ENCODE measurements around the gene ALPG.
"Not testable (repeated sequence)": the region's sequence is repeated elsewhere in the genome, so short reads cannot be mapped to it uniquely, and the experiment has no call there.

The ALPG gene

DNA sequence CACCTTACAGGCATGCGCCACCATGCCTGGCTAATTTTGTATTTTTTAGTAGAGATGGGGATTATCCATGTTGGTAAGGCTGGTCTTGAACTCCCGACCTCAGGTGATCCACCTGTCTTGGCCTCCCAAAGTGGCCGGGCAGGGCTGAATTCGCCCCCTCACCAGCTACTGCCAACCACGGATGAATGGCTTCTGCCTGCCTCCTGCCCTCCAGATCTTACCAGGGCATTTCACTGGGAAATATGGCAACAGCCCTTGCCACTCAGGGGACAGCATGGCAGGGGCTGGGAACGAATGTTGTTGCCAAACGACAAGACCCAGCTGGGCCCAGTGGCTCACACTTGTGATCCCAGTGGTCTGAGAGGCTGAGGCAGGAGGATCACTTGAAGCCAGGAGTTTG is 29.9 kb upstream of the ALPG start:
- no peak for DNase-seq (ENCODE audit: low read depth, low spot score)

DNA sequence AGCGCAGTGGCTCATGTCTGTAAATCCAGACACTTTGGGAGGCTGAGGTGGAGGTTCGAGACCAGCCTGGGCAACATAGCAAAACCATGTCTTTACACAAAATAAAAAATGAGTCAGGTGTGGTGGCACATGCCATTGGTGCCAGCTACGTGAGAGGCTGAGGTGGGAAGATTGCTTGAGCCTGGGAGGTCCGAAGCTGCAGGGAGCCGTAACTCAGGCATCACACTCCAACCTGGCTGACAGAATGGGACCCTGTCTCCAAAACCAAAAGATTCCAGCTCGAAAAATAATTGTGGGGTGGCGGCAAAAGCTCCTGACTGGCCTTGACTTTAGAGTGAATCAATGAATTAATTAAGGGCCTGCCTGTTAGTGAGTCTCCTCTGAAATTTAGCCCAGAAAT is 29.3 kb upstream of the ALPG start:
- no peak for DNase-seq (ENCODE audit: low read depth, low spot score)

DNA sequence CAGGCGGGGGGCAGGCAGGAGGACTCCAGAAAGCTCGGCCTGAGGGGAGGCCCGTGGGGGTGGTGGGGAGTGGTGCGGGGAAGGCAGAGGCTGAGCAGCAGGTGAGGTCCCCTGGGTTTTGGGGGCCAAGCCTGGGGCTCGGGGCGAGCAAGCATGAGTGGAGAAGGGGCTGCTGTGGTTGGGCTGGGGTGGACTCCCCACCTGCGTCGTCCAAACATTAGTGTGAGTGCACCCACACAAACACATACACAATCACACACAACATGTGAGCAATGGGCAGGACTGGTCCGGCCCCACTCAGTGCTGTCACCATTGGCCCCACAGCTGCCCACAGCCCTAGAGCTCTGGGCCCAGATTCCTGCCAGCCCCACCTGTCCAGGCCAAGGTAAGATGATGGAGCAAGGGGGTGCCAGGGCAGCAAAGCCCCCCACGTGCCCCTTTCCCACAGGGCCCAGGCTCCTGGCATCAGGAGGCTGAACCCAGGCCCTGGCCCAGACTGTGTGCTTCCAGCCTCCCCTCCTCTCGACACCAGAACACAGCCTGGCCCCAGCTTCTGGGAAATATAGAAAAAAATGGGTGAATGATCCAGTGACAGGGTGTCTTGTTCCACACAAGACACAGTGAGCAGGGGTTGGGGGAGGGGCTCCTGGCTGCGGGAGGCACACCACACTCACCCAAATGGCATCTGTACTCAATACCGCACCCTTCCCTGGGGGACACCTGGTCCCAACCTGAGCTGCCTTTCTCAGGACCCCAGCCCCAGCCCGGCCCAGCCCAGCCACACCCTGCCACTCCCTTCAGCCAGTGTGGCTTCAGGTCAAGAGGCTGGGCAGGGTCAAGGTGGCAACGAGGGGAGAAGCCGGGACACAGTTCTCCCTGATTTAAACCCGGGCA is 28.6 kb upstream of the ALPG start:
- DNase-seq (ENCODE audit: low read depth, low spot score), result no peak

DNA sequence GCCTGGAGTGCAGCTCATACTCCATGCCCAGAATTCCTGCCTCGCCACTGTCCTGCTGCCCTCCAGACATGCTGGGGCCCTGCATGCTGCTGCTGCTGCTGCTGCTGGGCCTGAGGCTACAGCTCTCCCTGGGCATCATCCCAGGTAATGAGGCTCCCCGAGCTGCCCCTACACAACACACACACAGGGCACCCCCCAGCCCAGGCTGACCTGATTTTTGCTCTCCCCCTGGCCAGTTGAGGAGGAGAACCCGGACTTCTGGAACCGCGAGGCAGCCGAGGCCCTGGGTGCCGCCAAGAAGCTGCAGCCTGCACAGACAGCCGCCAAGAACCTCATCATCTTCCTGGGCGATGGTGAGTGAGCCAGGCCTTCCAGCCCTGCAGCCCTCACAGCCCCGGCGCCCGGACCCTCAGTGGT is 27.9 kb upstream of the ALPG start, which contains the start of gene ALPP:
ALPP (plus strand) TSS at position 17 of the 417 bp plus-strand sequence; CDS start at position 69, 52 bp downstream.
- not testable (repeated sequence) for DNase-seq (ENCODE audit: low read depth, low spot score)

DNA sequence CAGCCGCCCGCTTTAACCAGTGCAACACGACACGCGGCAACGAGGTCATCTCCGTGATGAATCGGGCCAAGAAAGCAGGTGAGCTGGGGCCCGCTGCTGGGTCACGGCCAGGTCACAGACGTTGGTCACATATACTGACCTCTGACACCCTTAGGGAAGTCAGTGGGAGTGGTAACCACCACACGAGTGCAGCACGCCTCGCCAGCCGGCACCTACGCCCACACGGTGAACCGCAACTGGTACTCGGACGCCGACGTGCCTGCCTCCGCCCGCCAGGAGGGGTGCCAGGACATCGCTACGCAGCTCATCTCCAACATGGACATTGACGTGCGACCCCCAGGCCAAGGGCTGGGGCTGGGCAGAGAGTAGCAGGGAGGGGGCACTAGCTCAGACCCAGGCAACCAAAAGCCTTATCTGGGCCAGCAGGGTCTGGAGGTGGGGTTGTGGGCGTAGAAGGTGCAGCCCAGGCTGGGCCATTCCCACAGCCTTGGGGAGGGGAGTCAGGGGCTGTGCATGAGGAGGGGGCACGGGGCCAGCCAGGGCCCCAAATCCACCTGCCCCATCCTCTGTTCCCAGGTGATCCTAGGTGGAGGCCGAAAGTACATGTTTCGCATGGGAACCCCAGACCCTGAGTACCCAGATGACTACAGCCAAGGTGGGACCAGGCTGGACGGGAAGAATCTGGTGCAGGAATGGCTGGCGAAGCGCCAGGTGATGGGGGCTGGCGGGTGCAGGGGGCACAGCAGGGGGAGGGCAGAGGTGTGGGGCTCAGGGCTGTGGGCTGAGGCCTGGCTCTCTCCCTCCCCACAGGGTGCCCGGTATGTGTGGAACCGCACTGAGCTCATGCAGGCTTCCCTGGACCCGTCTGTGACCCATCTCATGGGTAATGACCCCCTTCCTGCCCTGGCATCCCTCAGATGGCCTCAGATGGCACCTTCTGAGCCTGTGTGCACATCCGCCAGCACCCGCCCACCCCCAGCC is 26.7 kb upstream of the ALPG start:
- DNase-seq (ENCODE audit: low read depth, low spot score), result not testable (repeated sequence)

DNA sequence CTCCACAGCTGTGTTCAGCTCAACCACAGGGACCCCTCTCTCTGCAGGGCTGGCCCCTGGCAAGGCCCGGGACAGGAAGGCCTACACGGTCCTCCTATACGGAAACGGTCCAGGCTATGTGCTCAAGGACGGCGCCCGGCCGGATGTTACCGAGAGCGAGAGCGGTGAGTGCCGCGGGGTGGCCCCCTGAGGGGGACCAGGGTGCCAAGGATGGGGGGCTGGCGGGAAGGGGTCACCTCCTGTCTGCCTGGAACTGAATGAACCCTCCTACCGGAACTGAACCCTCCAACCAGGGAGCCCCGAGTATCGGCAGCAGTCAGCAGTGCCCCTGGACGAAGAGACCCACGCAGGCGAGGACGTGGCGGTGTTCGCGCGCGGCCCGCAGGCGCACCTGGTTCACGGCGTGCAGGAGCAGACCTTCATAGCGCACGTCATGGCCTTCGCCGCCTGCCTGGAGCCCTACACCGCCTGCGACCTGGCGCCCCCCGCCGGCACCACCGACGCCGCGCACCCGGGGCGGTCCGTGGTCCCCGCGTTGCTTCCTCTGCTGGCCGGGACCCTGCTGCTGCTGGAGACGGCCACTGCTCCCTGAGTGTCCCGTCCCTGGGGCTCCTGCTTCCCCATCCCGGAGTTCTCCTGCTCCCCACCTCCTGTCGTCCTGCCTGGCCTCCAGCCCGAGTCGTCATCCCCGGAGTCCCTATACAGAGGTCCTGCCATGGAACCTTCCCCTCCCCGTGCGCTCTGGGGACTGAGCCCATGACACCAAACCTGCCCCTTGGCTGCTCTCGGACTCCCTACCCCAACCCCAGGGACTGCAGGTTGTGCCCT is 25.2 kb upstream of the ALPG start:
- DNase-seq (ENCODE audit: low read depth, low spot score), result not testable (repeated sequence)

DNA sequence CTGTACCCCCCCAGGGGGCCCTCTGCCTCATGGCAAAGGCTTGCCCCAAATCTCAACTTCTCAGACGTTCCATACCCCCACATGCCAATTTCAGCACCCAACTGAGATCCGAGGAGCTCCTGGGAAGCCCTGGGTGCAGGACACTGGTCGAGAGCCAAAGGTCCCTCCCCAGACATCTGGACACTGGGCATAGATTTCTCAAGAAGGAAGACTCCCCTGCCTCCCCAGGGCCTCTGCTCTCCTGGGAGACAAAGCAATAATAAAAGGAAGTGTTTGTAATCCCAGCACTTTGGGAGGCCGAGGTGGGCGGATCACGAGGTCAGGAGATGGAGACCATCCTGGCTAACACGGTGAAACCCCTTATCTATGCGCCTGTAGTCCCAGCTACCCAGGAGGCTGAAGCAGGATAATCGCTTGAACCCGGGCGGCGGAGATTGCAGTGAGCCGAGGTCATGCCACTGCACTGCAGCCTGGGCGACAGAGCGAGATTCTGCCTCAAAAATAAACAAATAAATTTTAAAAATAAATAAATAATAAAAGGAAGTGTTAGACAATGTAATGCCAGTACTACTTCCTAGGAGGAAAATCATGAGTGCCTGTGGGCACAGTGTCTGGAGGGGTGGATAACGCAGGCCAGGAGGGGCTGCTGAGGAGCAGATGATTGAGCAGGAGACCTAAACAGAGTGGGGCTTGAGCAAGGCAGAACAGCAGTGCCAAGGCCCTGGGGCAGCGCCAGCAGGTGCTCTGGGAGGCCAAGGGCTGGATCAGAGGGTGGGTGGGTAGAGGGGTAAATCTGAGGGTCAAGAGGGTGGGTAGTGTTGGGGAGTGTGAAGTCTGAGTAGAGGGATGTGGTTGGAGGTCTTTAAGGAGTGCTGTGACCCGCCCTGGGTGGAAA is 24.1 kb upstream of the ALPG start:
- no peak for DNase-seq (ENCODE audit: low read depth, low spot score)

DNA sequence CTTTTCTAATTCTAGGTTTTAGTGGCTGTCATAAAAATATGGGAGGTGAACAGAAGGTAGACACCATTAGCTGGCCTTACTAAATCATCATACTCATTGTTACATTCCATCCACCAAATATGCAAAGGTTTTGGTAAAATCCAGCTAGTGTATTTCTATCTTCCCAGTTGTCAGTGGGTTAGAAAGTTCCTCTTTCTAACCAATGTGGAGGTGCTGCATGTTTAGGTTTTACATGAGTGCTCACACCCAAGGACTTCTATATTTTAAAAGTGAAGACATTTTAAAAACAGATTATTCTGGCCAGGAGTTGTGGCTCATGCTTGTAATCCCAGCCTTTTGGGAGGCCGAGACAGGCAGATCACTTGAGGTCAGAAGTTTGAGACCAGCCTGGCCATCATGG is 22.2 kb upstream of the ALPG start:
- DNase-seq (ENCODE audit: low read depth, low spot score), result no peak

DNA sequence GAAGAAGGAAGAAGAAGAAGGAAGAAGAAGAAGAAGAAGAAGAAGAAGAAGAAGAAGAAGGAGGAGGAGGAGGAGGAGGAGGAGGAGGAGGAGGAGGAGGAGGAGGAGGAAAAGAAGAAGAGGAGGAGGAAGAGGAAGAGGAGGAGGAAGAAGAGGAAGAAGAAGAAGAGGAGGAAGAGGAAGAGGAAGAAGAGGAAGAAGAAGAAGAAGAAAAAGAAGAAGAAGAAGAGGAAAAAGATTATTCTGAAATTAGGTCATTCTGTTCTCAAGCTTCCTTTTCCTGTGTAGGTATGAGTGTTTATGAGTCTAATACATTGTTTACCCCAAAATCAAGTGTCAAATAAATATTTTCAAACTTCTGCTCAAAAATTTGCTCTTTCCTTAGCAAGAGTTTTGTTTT is 21.6 kb upstream of the ALPG start:
- not testable (repeated sequence) for DNase-seq (ENCODE audit: low read depth, low spot score)

DNA sequence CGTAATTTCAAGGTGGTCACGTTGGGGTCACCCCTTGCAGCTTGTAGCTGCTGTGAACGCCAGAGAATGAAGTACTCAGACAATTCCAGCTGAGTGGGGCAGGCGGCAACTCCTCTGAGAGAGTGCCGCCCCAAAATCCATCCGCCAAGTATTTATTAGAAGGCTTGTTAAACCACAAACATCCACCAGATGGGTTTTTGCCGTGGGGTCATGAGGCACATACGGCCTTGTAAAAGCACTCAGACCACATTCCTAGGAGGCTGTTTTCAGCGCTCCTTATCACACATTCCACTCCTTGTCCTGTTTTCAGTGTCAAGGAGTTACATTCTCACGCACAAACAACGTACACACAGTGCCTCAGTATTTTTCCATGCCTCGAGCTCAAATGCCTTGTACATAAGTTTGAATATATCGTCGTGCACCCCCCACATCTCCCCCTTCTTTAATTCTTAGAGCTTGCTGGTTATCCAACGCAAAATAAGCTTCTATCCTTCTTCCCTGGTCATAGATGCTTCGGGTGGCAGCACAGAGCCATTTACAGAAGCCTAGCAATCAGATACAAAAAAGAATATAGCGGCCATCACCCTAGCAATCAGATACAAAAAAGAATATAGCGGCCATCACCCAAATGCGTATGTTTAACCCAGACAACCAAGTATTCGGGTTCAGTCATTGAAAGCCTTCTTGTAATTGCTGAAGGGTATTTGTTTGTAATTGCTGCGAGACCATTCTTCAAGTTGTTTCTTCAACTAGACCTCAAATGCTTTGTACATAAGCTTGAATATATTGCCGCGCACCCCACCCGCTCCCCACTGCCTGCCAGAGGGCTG is 20.8 kb upstream of the ALPG start:
- DNase-seq (ENCODE audit: low read depth, low spot score), result no peak

DNA sequence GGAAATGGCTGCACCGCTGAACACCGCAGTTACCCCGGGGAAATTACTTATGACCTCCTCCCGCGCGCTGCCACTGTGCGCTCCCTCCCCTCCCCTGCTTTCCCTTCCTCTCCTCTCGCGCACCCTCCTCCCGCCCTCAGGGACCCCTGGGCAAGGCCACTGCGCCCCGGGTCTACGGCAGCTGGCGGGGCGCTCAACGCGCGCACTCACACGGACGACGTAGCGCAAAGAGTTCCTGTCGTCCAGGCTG is 20.2 kb upstream of the ALPG start:
- no peak for DNase-seq (ENCODE audit: low read depth, low spot score)

DNA sequence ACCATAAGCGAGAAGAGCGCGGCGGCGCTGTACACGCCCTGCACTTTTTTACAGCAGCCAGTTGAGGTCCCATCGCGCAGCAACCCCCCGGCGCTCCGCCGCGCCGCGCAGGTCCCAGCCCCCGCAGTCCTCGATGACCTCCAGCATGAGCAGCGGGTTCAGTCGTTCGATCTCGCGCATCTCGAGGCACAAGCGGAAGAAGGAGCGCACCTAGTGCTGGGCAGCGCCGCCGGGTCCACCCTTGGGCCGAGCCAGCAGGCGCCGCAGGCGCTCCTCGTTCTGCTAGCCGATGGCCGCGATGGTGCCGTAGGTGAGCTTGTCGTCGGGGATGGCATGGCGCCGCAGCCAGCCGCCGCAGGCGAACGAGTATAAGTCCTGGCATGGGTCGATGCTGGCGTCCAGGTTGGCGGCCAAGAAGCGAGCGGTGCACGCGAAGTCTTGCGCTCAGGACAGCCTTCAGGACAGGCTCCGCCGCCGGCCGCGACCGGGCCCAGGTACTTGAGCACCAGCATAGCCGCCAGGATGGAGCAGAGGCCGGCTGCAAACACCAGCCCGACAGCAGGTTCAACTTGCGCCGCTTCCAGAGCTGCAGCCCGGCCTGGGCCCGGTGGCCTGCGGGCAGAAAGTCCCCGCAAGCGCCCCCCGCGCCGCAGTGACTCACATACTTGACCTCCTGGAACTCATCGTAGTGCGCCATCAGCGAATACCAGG is 19.7 kb upstream of the ALPG start:
- no peak for DNase-seq (ENCODE audit: low read depth, low spot score)

DNA sequence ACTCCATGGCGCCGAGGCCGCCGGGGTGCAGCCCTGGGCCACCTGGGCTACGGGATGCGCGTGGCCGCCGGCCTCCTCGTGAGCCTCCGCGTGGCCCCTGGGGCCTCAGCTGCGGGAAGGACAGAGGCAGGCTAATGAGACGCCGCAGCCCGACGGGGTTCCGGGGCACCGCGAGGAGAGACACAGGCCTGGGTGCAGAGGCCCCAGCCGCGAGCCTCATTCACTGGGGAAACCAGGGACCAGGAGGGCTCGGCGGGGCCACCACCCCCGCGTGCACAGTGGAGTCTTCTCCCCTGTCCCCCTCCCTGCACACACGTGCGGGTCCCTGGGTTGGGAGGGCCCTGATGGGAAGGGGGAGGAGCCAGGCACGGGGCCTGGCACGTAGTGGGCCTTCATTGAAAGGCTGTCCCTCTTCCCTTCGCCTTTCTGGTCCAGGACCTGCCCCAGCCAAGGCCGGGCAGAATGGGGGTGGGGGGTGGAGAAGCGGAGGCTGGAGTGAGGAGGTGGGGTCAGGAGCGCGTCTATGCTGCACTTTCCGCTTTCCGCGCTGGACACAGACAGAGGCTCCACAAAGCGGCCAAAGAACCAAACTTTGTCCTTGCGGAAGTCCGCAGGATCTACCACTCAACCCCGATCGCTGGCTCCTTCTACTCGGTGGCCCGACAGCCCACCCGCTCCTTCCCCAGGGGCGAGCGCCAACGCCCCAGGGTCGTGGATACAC is 19.0 kb upstream of the ALPG start:
- DNase-seq (ENCODE audit: low read depth, low spot score), result no peak

DNA sequence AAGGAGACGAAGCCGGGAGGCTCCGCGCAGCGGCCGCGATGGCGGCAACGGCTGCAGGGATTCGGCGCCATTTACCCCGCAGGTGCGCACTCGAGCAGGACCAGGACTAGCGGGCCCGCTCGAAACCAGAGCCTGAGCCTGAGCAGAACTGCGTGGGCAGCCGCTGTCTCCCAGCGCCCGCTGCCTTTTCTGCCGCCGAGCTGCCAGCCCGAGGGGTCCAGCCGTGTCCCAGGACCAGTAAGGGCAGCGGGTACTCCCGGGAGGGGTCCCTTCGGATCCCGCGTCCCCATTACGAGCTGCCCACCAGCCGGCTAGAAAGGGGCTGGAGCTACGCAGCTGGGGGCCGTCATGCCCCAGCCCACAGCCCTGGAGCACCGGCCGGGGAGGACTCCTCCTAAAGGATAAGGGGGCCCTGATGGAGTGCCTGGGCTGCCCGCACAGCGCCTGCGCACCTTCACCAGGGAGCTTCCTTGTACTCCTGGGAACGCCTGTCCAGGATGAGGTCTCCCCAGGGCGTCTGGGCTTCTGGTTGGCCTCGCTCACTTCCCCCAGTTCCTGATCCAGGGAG is 18.2 kb upstream of the ALPG start:
- DNase-seq (ENCODE audit: low read depth, low spot score), result no peak

DNA sequence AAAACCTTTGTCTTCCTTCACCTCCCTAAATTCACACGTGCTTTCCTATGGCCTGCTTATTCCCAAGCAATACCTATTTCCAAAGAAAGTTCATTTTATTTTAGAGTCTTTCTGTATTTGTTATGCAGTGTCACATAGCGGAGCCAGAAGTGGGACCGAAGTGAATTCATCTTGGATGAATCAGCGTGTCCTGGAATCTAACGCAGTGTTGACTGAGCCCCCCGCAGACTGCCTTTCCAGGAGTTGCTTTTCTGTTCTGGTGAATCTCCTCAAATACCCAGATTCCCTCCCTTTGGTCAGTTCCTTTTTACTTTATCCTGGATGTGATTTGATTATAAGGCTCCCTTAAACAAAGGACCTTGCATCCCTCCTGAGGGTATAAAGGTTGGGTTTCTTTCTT is 17.3 kb upstream of the ALPG start:
- no peak for DNase-seq (ENCODE audit: low read depth, low spot score)

DNA sequence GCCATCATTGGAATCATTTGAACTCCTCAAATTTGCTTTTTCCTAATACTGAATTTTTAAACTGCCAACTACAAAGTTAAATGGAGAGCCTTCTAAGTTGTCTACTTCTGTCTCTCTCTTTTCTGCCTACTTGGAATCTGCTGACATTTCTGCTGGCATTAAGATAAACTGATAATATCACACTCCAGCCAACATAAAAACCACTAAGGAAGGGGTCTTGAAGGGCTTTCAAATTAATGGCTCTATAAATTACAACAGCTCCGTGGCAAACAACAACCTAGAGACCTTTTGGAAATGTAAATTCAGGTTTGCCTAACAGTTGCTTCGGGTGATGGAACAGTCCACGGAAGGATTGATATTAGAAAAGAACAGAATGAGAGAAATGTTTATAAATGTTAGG is 16.0 kb upstream of the ALPG start:
- DNase-seq (ENCODE audit: low read depth, low spot score), result no peak

DNA sequence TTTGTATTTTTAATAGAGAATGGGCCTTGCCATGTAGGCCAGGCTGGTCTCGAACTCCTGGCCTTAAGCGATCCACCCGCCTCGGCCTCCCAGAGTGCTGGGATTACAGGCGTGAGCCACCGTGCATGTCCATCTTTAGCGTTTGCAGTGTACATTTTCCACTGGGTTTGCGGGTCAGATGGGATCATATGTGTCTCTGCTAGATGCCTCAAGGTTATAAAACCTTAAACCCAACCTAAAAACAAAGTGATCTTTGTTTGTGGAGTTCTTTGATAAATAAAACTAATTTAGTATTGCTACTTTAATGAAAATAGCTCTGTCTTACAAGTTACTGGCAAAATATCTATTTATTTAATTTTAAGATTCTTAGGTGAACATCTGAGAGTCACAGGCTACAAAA is 13.1 kb upstream of the ALPG start:
- no peak for DNase-seq (ENCODE audit: low read depth, low spot score)

DNA sequence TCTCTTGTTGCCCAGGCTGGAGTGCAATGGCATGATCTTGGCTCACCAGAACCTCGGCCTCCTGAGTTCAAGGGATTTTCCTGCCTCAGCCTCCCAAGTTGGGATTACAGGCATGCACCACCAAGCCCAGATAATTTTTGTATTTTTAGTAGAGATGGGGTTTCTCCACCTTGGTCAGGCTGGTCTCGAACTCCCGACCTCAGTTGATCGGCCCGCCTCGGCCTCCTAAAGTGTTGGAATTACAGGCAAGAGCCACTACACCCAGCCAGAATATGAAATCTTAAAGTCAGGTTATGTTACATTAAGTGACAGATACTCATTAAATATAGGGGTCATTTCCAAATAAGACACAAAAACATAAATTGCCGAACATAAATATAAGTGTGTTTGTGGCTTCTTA is 12.2 kb upstream of the ALPG start:
- not testable (repeated sequence) for DNase-seq (ENCODE audit: low read depth, low spot score)
